Natural killer cell (primary cell): ENCODE data around the gene ESYT2. TPM values are rescaled to one million over a fixed set of nuclear protein-coding genes. Genes with fewer than 3 reads are reported as not detected.

Source experiments
- ATAC-seq, 3 donors: fragments of 150-1000 bp in 2 of 3; fragments of 200-7000 bp in 1 of 3; cut with Tn5 transposase; 1 replicate in 1 of 3; 2 replicates in 2 of 3; pipeline ENCODE4 v1.10.0; 2021; ENCODE audit warnings: mild to moderate bottlenecking in 2 of 3, moderate library complexity in 2 of 3
- DNase-seq, 2 donors: peaks; one replicate each; pipeline versions ENCODE4 v3.0.0 to v3.0.0-alpha.2; 2013 to 2021; ENCODE audit warnings: mixed read lengths in 1 of 2
- H3K27ac ChIP-seq: one replicate; pipeline ENCODE4 v1.5.1; 2013; ENCODE audit warnings: mild to moderate bottlenecking, low read length
- H3K27me3 ChIP-seq: one replicate; pipeline ENCODE4 v1.6.1; 2013; ENCODE audit warnings: low read length; ENCODE audit not compliant: control insufficient read depth, insufficient read depth
- H3K36me3 ChIP-seq: one replicate; pipeline ENCODE4 v1.6.1; 2013; ENCODE audit warnings: low read length; ENCODE audit not compliant: control insufficient read depth, insufficient read depth
- H3K4me1 ChIP-seq: one replicate; pipeline ENCODE4 v1.6.1; 2013; ENCODE audit warnings: low read length; ENCODE audit not compliant: control insufficient read depth, insufficient read depth
- H3K4me3 ChIP-seq: one replicate; pipeline ENCODE4 v1.5.1; 2013; ENCODE audit warnings: low read length
- H3K9me3 ChIP-seq: one replicate; pipeline ENCODE4 v1.6.1; 2013; ENCODE audit warnings: low read length; ENCODE audit not compliant: control insufficient read depth, insufficient read depth
- H3K27ac Mint-ChIP-seq, 2 donors: one replicate each; pipeline ENCODE4 v1.8.0; 2022; ENCODE audit warnings: mild to moderate bottlenecking in 2 of 2, mixed read lengths in 2 of 2, moderate library complexity in 1 of 2
- H3K27me3 Mint-ChIP-seq, 2 donors: one replicate each; pipeline ENCODE4 v1.8.0; 2022; ENCODE audit warnings: low read depth in 2 of 2, mixed read lengths in 2 of 2
- H3K36me3 Mint-ChIP-seq: one replicate; pipeline ENCODE4 v1.8.0; 2022; ENCODE audit warnings: mixed read lengths
- H3K4me1 Mint-ChIP-seq, 2 donors: one replicate each; pipeline ENCODE4 v1.8.0; 2022; ENCODE audit warnings: mixed read lengths in 2 of 2
- H3K4me3 Mint-ChIP-seq: one replicate; pipeline ENCODE4 v1.8.0; 2022; ENCODE audit warnings: mild to moderate bottlenecking, moderate library complexity, mixed read lengths
- H3K9me3 Mint-ChIP-seq, 2 donors: one replicate each; pipeline ENCODE4 v1.8.0; 2022; ENCODE audit warnings: mixed read lengths in 2 of 2
- CTCF ChIP-seq: fragments of 200-600 bp; IDR thresholded peaks from one replicate; pipeline ENCODE4 v1.8.0; 2022; ENCODE audit warnings: antibody characterized with exemption
- WGBS: methylation state at CpG from one replicate; pipeline ENCODE4 v1.1.7; 2013; ENCODE audit warnings: missing lambda C conversion rate; ENCODE audit not compliant: insufficient coverage; 5-methylcytosine and 5-hydroxymethylcytosine counted together
- intact Hi-C: fragments of 100-400 bp; cut with micrococcal nuclease; formaldehyde crosslinking; loops from one replicate; pipeline ENCODE4 v1.14.2; 2022
- total RNA-seq, 4 donors: library from RNA; stranded (reverse); fragments of 120-200 nt in 1 of 4; gene quantifications; one replicate each; pipeline versions ENCODE4 v1.2.3 to v1.2.4, GENCODE V29; 2013 to 2022

The ESYT2 gene
- total RNA-seq, 3 donors from 2014 or later (not counting 1 experiment from before 2014, with no cell fraction given) = 137 to 163 (median 160) TPM

DNA sequence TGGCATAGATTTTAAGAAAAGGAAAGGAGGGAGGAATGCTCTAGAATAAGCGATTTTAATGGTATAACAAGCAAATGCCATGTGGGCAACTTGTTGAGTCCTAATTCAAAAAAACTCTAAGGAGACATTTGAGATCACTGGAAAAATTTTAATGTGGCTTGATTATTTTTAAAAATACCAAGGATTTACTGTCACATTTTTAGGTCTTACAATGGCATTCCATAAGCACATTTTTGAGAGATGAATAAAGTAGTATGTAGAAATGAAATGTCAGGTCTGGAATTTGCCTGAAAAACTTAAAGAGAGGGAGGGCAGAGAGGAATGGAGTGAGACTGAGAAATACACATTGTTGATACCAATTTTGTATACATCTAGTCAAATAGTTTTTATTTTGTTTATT lies 145.0 kb downstream of the ESYT2 start:
- ATAC-seq (no peak), DNase-seq (no peak)
- WGBS = 100% methylated on average over 1 of the region's 1 CpG
- Histone ChIP-seq H3K36me3 (peaks cover 7% of the 10 kb centered on the region), H3K9me3 (no peaks in the 10 kb centered on the region), H3K4me1 (peaks cover 3% of the 10 kb centered on the region), H3K4me3 (no peak overlapping the region), H3K27me3 (no peaks in the 10 kb centered on the region), H3K27ac (no peak overlapping the region)
- Mint-ChIP-seq H3K36me3 (no peaks in the 10 kb centered on the region), H3K4me1 (peaks cover 0 to 7% of the 10 kb centered on the region in 2 donors), H3K27me3 (no peaks in the 10 kb centered on the region), H3K27ac (no peak overlapping the region), H3K9me3 (no peaks in the 10 kb centered on the region), H3K4me3 (no peak overlapping the region)
- intact Hi-C loops = no loop called here
- TF ChIP-seq CTCF = no peak

DNA sequence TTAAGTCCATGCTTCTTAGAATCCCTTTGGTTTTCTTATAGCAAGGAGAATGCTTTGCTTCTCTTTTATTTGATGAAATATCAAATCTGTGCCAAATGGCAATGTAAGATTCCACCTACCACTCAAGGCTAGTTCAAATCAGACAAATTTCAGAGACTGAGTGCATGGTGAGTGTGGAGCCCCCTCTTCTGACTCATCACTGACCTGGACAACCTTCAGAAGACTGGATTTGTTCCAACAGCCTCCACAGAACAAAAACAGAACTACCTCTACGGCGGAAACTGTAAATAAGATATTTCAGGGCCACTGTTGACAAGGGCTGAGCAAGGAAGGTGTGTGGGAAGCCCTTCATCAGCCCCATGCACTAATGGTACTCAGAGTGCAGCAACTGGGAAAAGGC lies 145.8 kb downstream of the ESYT2 start:
- Mint-ChIP-seq H3K36me3 (no peaks in the 10 kb centered on the region), H3K27ac (no peak overlapping the region), H3K27me3 (no peaks in the 10 kb centered on the region), H3K9me3 (no peaks in the 10 kb centered on the region), H3K4me3 (no peak overlapping the region), H3K4me1 (peaks cover 0 to 7% of the 10 kb centered on the region in 2 donors)
- peaks cover 3% of the 10 kb centered on the region for H3K4me1 ChIP-seq
- intact Hi-C loops = no loop called here
- no peaks in the 10 kb centered on the region for H3K9me3 ChIP-seq
- H3K36me3 ChIP-seq = peaks cover 6% of the 10 kb centered on the region
- DNase-seq (no peak), ATAC-seq (no peak)
- no peak overlapping the region for H3K4me3 ChIP-seq
- TF ChIP-seq CTCF = no peak
- no peaks in the 10 kb centered on the region for H3K27me3 ChIP-seq
- H3K27ac ChIP-seq = no peak overlapping the region
- no CpG with 5 or more reads among the region's 2 CpGs for WGBS

DNA sequence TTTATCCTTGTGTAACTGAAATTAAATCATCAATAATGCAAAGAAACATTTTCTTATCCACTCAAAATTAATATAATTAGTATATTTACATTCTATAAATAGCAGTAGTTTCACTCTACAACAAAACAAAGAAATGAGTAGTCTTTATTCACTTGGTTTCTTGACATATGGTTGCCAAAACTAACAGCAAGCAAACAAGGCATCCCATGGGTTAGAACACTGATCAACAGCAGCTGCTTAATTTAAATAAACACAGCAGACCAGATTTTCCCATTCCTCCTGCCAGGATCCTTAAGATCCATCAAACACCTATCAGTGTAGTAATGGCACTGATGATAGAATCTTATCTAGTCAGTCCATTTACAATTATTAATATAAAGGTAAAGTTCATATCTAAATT lies 146.9 kb downstream of the ESYT2 start:
- Histone ChIP-seq H3K4me1 (peaks cover 3% of the 10 kb centered on the region), H3K36me3 (peaks cover 4% of the 10 kb centered on the region), H3K27me3 (no peaks in the 10 kb centered on the region), H3K27ac (no peak overlapping the region), H3K9me3 (no peaks in the 10 kb centered on the region), H3K4me3 (no peak overlapping the region)
- H3K4me1 Mint-ChIP-seq = peaks cover 0 to 7% of the 10 kb centered on the region in 2 donors
- no peaks in the 10 kb centered on the region for H3K27me3 Mint-ChIP-seq
- no peak for DNase-seq
- ATAC-seq = no peak
- H3K36me3 Mint-ChIP-seq = no peaks in the 10 kb centered on the region
- H3K9me3 Mint-ChIP-seq = no peaks in the 10 kb centered on the region
- TF ChIP-seq CTCF = no peak
- no peak overlapping the region for H3K27ac Mint-ChIP-seq
- intact Hi-C loops = no loop called here
- no peak overlapping the region for H3K4me3 Mint-ChIP-seq

Other genes with a start within 250 kb of the ESYT2 start
- 1 to 10 TPM; 1.3 to 2.5 (median 1.9) TPM for gene PTPRN2, start 241.7 kb downstream of the ESYT2 start, total RNA-seq
- gene NCAPG2, start 124.7 kb downstream of the ESYT2 start, total RNA-seq = 10 to 100 TPM in 2 of 3 donors, 1 to 10 TPM in 1; 8.8 to 14.8 (median 14.1) TPM
- gene DYNC2I1, start 27.0 kb upstream of the ESYT2 start, total RNA-seq = 10 to 100 TPM; 19.9 to 25.5 (median 20.1) TPM